Measurements from ENCODE around the gene NPB.

NPB gene

GRCh38 chr17:81869221-81870130 lies 32.6 kb upstream of the NPB start:
- peak; percentile 54 to 56 for DNase-seq

- peak; percentile 48 to 56 for DNase-seq
These were observed 31.7 kb upstream of the NPB start for GRCh38 chr17:81870131-81870980.

- DNase-seq, result no peak
These were observed 31.1 kb upstream of the NPB start, which contains the start of gene ARHGDIA for GRCh38 chr17:81870981-81871386. Gene ARHGDIA, minus strand, starts transcription at chr17:81871337. Its CDS starts 1,407 bp downstream, at chr17:81869930.

GRCh38 chr17:81871387-81872230 lies 30.4 kb upstream of the NPB start:
- peak; percentile 95 for DNase-seq

GRCh38 chr17:81877569-81877968 lies 24.5 kb upstream of the NPB start:
- DNase-seq, result no peak

GRCh38 chr17:81878294-81878693 lies 23.7 kb upstream of the NPB start:
- DNase-seq, result no peak

GRCh38 chr17:81879121-81879520 lies 22.9 kb upstream of the NPB start:
- DNase-seq, result no peak

- DNase-seq, result no peak
These were observed 17.5 kb upstream of the NPB start for GRCh38 chr17:81884520-81884919.

GRCh38 chr17:81884968-81885367 lies 17.1 kb upstream of the NPB start:
- no peak for DNase-seq

- DNase-seq, result no peak
These were observed 16.6 kb upstream of the NPB start for GRCh38 chr17:81885454-81885853.

GRCh38 chr17:81885869-81886548 lies 16.0 kb upstream of the NPB start:
- DNase-seq, result no peak

GRCh38 chr17:81888105-81888987 lies 13.7 kb upstream of the NPB start:
- no peak for DNase-seq

GRCh38 chr17:81888988-81889595 lies 12.9 kb upstream of the NPB start:
- no peak for DNase-seq

GRCh38 chr17:81889602-81890001 lies 12.4 kb upstream of the NPB start:
- no peak for DNase-seq

- peak; percentile 21 to 37 for DNase-seq
These were observed 11.4 kb upstream of the NPB start for GRCh38 chr17:81890447-81891302.

GRCh38 chr17:81891303-81891552 lies 10.8 kb upstream of the NPB start:
- no peak for DNase-seq

- no peak for DNase-seq
These were observed 6.6 kb upstream of the NPB start for GRCh38 chr17:81895400-81895799.

- DNase-seq, result no peak
These were observed 3.8 kb upstream of the NPB start for GRCh38 chr17:81898029-81898866.

- no peak for DNase-seq
These were observed 3.2 kb upstream of the NPB start for GRCh38 chr17:81898885-81899284.

All from activated CD4-positive, alpha-beta T cell treated with anti-CD3 and anti-CD28 coated beads, Interleukin-2, amount 50 U/mL, for 48 hours (primary cell).